NB4 (cell line): Measurements from ENCODE around the gene RELB.
A peak's percentile ranks its signal among the peaks of the same experiment; 100 is the strongest.

Experiments
- DNase-seq: peaks from one replicate; pipeline ENCODE4 v3.0.0; 2010; ENCODE audit warnings: low read depth
- H3K4me3 ChIP-seq: one replicate; pipeline ENCODE4 v1.5.1; 2011; ENCODE audit warnings: mild to moderate bottlenecking, low read depth, low read length, moderate library complexity
- CTCF ChIP-seq: IDR thresholded peaks from one replicate; pipeline ENCODE4 v1.5.1; 2012; ENCODE audit warnings: low read depth, low read length
- MAX ChIP-seq: IDR thresholded peaks from 2 replicates; pipeline ENCODE4 v1.6.1; 2011; ENCODE audit warnings: low read depth, low read length
- MYC ChIP-seq: IDR thresholded peaks from 2 replicates; pipeline ENCODE4 v1.6.1; 2011; ENCODE audit warnings: low read depth, low read length
- POLR2A ChIP-seq: IDR thresholded peaks from 2 replicates; pipeline ENCODE4 v1.6.1; 2011; ENCODE audit warnings: mild to moderate bottlenecking; ENCODE audit not compliant: insufficient read length; ENCODE audit errors: extremely low read depth

The RELB gene

GRCh38 chr19:45016388-45017314 is 15.4 kb downstream of the RELB start:
- DNase-seq, result peak; percentile 70
- TF ChIP-seq CTCF, result peak; percentile 68
- no peak for TF ChIP-seq POLR2A
- TF ChIP-seq MAX, result no peak
- TF ChIP-seq MYC, result no peak
- no peak overlapping the region for H3K4me3 ChIP-seq

- H3K4me3 ChIP-seq, result no peak overlapping the region
- no peak for TF ChIP-seq POLR2A
- TF ChIP-seq MYC, result no peak
- TF ChIP-seq MAX, result no peak
- TF ChIP-seq CTCF, result no peak
- DNase-seq, result no peak
Observed at GRCh38 chr19:45019187-45019586, 17.9 kb downstream of the RELB start.

GRCh38 chr19:45020071-45020470 is 18.8 kb downstream of the RELB start:
- TF ChIP-seq CTCF (no peak), POLR2A (no peak), MAX (no peak), MYC (no peak)
- H3K4me3 ChIP-seq, result no peak overlapping the region
- DNase-seq, result peak; percentile 48

GRCh38 chr19:45021971-45022370 is 20.7 kb downstream of the RELB start:
- DNase-seq, result no peak
- H3K4me3 ChIP-seq, result no peak overlapping the region
- TF ChIP-seq MYC (no peak), POLR2A (no peak), CTCF (no peak), MAX (no peak)

GRCh38 chr19:45023048-45023447 is 21.8 kb downstream of the RELB start:
- no peak for DNase-seq
- H3K4me3 ChIP-seq, result no peak overlapping the region
- TF ChIP-seq POLR2A (no peak), CTCF (no peak), MAX (no peak), MYC (no peak)
